DND-41 (cell line): ENCODE measurements around the gene GAA.

Source experiments
- ATAC-seq: fragments of 200-7000 bp; cut with Tn5 transposase; 3 replicates; pipeline ENCODE4 v1.9.1; 2021; ENCODE audit warnings: low read depth; ENCODE audit not compliant: insufficient read depth
- DNase-seq: peaks from one replicate; pipeline ENCODE4 v3.0.0-alpha.2; 2020
- H2AFZ ChIP-seq: 2 replicates; pipeline ENCODE4 v1.6.0; 2012; ENCODE audit warnings: low read depth, low read length
- H3K27ac ChIP-seq: 2 replicates; pipeline ENCODE4 v1.5.1; 2012; ENCODE audit warnings: low read length, inconsistent platforms
- H3K27me3 ChIP-seq: fragments of 200-600 bp; sonication (generic); 2 replicates; pipeline ENCODE4 v1.6.0; 2012; ENCODE audit warnings: low read length, mild to moderate bottlenecking, inconsistent platforms; ENCODE audit not compliant: insufficient read depth, poor library complexity
- H3K36me3 ChIP-seq: 2 replicates; pipeline ENCODE4 v1.5.1; 2012; ENCODE audit warnings: low read length, inconsistent platforms; ENCODE audit not compliant: insufficient read depth
- H3K4me1 ChIP-seq: 2 replicates; pipeline ENCODE4 v1.5.1; 2012; ENCODE audit warnings: mild to moderate bottlenecking, low read length; ENCODE audit not compliant: insufficient read depth
- H3K4me2 ChIP-seq: 2 replicates; pipeline ENCODE4 v1.6.0; 2012; ENCODE audit warnings: mild to moderate bottlenecking, moderate library complexity, low read length, inconsistent platforms; ENCODE audit not compliant: insufficient read depth
- H3K4me3 ChIP-seq, 2 experiments: fragments of 200-600 bp in 1 of 2; shearing (Covaris generic) in 1 of 2; 2 replicates each; pipeline ENCODE4 v1.5.1; 2012 to 2016; ENCODE audit warnings: inconsistent platforms in 2 of 2, low read length in 2 of 2, mild to moderate bottlenecking in 2 of 2, low read depth in 1 of 2, moderate library complexity in 1 of 2
- H3K79me2 ChIP-seq: 2 replicates; pipeline ENCODE4 v1.6.0; 2012; ENCODE audit warnings: low read length, inconsistent platforms; ENCODE audit not compliant: insufficient read depth
- H3K9ac ChIP-seq: 2 replicates; pipeline ENCODE4 v1.6.0; 2012; ENCODE audit warnings: low read depth, mild to moderate bottlenecking, inconsistent platforms, low read length, moderate library complexity
- H3K9me3 ChIP-seq: 2 replicates; pipeline ENCODE4 v1.5.1; 2012; ENCODE audit warnings: low read length, moderate library complexity, mild to moderate bottlenecking, inconsistent platforms; ENCODE audit not compliant: insufficient read depth, severe bottlenecking
- H4K20me1 ChIP-seq: 2 replicates; pipeline ENCODE4 v1.6.0; 2012; ENCODE audit warnings: low read length; ENCODE audit not compliant: insufficient read depth
- EZH2 ChIP-seq: IDR thresholded peaks from 3 replicates; pipeline ENCODE4 v1.6.1; 2012; ENCODE audit warnings: borderline replicate concordance, low read depth, mild to moderate bottlenecking, moderate library complexity, low read length, inconsistent platforms; ENCODE audit not compliant: severe bottlenecking
- TF ChIP-seq, protein P1 (sequence below): IDR thresholded peaks from 2 replicates; pipeline ENCODE4 v1.5.1; 2012; ENCODE audit warnings: borderline replicate concordance, low read length, moderate library complexity, mild to moderate bottlenecking; ENCODE audit not compliant: poor library complexity, severe bottlenecking; ENCODE audit errors: extremely low read depth

The GAA gene

DNA sequence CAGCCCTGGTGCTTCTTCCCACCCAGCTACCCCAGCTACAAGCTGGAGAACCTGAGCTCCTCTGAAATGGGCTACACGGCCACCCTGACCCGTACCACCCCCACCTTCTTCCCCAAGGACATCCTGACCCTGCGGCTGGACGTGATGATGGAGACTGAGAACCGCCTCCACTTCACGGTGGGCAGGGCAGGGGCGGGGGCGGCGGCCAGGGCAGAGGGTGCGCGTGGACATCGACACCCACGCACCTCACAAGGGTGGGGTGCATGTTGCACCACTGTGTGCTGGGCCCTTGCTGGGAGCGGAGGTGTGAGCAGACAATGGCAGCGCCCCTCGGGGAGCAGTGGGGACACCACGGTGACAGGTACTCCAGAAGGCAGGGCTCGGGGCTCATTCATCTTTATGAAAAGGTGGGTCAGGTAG is 3.6 kb downstream of the GAA start:
- H2AFZ ChIP-seq: no peak overlapping the region
- no peak overlapping the region for H3K4me3 ChIP-seq

DNA sequence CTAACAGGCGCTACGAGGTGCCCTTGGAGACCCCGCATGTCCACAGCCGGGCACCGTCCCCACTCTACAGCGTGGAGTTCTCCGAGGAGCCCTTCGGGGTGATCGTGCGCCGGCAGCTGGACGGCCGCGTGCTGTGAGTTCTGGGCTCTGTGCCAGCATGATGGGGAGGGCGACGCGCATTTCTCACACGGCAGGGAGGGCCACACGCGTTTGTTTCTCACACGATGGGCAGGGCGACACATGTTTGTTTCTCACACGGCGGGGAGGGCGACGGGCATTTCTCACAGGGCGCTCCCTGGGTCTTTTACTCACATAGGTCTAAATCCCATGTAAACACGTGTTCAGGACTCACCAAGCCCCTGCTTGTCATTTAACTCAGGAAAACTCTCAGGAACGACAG is 4.4 kb downstream of the GAA start:
- Histone ChIP-seq H3K4me1 (peaks cover 17% of the 10 kb centered on the region), H4K20me1 (no peaks in the 10 kb centered on the region), H3K4me3 (no peak overlapping the region), H2AFZ (no peak overlapping the region), H3K27me3 (no peaks in the 10 kb centered on the region), H3K79me2 (peaks cover 15% of the 10 kb centered on the region), H3K27ac (no peak overlapping the region), H3K9me3 (no peaks in the 10 kb centered on the region), H3K4me2 (no peak overlapping the region), H3K9ac (no peak overlapping the region), H3K36me3 (no peaks in the 10 kb centered on the region; the same call in 1 of the 2 replicates)
- ATAC-seq (no peak), DNase-seq (no peak)
- TF ChIP-seq, protein P1, sequence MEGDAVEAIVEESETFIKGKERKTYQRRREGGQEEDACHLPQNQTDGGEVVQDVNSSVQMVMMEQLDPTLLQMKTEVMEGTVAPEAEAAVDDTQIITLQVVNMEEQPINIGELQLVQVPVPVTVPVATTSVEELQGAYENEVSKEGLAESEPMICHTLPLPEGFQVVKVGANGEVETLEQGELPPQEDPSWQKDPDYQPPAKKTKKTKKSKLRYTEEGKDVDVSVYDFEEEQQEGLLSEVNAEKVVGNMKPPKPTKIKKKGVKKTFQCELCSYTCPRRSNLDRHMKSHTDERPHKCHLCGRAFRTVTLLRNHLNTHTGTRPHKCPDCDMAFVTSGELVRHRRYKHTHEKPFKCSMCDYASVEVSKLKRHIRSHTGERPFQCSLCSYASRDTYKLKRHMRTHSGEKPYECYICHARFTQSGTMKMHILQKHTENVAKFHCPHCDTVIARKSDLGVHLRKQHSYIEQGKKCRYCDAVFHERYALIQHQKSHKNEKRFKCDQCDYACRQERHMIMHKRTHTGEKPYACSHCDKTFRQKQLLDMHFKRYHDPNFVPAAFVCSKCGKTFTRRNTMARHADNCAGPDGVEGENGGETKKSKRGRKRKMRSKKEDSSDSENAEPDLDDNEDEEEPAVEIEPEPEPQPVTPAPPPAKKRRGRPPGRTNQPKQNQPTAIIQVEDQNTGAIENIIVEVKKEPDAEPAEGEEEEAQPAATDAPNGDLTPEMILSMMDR: no peak
- TF ChIP-seq EZH2: no peak

More for the DNA sequence above, 3.6 kb downstream of the GAA start:
- peaks cover 25% of the 10 kb centered on the region for H3K4me1 ChIP-seq
- no peaks in the 10 kb centered on the region for H4K20me1 ChIP-seq
- ATAC-seq (no peak), DNase-seq (no peak)
- H3K4me2 ChIP-seq: no peak overlapping the region
- H3K79me2 ChIP-seq: peaks cover 15% of the 10 kb centered on the region
- TF ChIP-seq, protein P1: no peak
- TF ChIP-seq EZH2: no peak
- no peaks in the 10 kb centered on the region for H3K9me3 ChIP-seq
- no peaks in the 10 kb centered on the region; the same call in 1 of the 2 replicates for H3K36me3 ChIP-seq
- no peak overlapping the region for H3K9ac ChIP-seq
- no peaks in the 10 kb centered on the region for H3K27me3 ChIP-seq
- H3K27ac ChIP-seq: no peak overlapping the region

GRCh38 chr17:80106176-80106575 is 4.8 kb downstream of the GAA start:
- DNase-seq: no peak
- H4K20me1 ChIP-seq: no peaks in the 10 kb centered on the region
- H3K4me3 ChIP-seq: no peak overlapping the region
- H3K4me2 ChIP-seq: no peak overlapping the region
- ATAC-seq: no peak
- no peaks in the 10 kb centered on the region for H3K27me3 ChIP-seq
- no peak overlapping the region for H3K27ac ChIP-seq
- H2AFZ ChIP-seq: no peak overlapping the region
- TF ChIP-seq EZH2: no peak
- TF ChIP-seq, protein P1: no peak
- H3K9ac ChIP-seq: no peak overlapping the region
- no peaks in the 10 kb centered on the region for H3K9me3 ChIP-seq
- H3K4me1 ChIP-seq: peaks cover 13% of the 10 kb centered on the region
- peaks cover 15% of the 10 kb centered on the region for H3K79me2 ChIP-seq
- H3K36me3 ChIP-seq: no peaks in the 10 kb centered on the region; the same call in 1 of the 2 replicates

DNA sequence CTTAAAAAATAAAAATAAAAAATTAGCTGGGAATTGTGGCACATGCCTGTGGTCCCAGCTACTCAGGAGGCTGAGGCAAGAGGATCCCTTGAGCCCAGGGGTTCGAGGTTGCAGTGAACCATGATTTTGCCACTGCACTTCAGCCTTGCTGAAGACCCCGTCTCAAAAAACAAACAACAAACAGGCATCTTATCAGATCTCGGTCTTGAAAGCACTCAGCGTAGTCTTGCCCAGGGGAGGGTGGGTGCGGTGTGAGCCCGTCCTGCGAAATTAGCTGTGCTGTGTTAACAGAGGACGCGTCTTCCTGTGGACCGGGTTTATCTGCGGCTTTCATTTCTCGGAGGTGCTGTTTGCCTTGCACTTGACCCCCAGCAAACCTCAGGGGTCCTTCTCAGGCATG is 5.4 kb downstream of the GAA start:
- Histone ChIP-seq H3K79me2 (peaks cover 12% of the 10 kb centered on the region), H3K9ac (no peak overlapping the region), H3K27ac (no peak overlapping the region), H4K20me1 (no peaks in the 10 kb centered on the region), H2AFZ (no peak overlapping the region), H3K4me1 (peaks cover 13% of the 10 kb centered on the region), H3K27me3 (no peaks in the 10 kb centered on the region), H3K4me3 (no peak overlapping the region), H3K9me3 (no peaks in the 10 kb centered on the region), H3K4me2 (no peak overlapping the region), H3K36me3 (no peaks in the 10 kb centered on the region; the same call in 1 of the 2 replicates)
- no peak for DNase-seq
- no peak for ATAC-seq
- TF ChIP-seq EZH2: no peak
- TF ChIP-seq, protein P1: no peak
